GM21737 (cell line): ENCODE results near the gene DLG3.
"Not testable (repeated sequence)": the region's sequence is repeated elsewhere in the genome, so short reads cannot be mapped to it uniquely, and the experiment has no call there.

Experiments
- ATAC-seq: cut with Tn5 transposase; IDR thresholded peaks from one replicate; pipeline ENCODE4 v1.9.1; 2021; ENCODE audit warnings: mild to moderate bottlenecking, moderate library complexity; ENCODE audit not compliant: unreplicated experiment

The DLG3 gene

DNA sequence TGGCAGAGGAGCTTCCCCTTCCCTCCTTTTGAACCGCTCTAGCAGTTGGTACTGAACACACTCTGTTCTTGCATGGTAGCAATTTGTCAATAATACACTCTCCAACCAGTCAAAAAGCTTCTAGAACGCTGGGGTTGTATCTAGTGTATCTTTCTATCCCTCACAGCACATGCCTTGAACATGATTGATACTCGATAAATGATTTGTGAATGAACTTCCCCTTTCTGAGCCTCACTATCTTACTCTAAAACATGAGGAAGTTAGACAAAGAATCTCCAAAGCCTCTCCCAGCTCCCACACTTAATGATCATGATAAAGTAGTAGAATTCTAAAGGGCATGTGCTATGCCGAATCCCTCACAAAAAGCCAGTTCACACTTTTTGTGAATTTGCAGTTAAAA is 64.4 kb downstream of the DLG3 start:
- ATAC-seq: no peak

DNA sequence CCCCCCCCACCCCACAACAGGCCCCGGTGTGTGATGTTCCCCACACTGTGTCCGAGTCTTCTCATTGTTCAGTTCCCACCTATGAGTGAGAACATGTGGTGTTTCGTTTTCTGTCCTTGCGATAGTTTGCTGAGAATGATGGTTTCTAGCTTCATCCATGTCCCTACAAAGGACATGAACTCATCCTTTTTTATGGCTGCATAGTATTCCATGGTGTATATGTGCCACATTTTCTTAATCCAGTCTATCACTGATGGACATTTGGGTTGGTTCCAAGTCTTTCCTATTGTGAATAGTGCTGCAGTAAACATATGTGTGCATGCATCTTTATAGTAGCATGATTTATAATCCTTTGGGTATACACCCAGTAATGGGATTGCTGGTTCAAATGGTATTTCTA is 70.6 kb downstream of the DLG3 start:
- not testable (repeated sequence) for ATAC-seq

DNA sequence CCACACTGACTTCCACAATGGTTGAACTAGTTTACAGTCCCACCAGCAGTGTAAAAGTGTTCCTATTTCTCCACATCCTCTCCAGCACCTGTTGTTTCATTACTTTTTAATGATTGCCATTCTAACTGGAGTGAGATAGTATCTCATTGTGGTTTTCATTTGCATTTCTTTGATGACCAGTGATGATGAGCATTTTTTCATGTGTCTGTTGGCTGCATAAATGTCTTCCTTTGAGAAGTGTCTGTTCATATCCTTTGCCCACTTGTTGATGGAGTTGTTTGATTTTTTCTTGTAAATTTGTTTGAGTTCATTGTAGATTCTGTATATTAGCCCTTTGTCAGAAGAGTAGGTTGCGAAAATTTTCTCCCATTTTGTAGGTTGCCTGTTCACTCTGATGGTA is 71.1 kb downstream of the DLG3 start:
- ATAC-seq: not testable (repeated sequence)

DNA sequence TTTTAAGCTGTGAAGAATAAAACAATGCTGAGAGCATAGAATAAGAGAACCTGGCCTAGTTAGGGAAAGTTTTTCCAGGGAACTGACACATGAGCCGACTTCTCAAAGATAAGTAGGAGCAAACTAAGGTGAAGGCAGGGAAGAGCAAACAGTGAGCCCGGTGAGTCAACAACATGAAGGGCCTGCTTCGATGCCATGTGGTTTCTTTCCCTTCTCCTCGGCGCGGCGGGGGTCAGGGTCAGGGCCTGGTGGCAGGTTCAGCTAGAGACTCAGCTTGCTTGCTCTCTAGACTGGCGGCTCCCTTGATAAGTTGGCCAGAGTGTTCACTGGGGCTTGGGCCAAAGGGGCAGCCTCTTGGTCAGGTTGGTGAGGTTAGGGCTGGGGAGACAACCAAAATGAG is 81.1 kb downstream of the DLG3 start:
- no peak for ATAC-seq

DNA sequence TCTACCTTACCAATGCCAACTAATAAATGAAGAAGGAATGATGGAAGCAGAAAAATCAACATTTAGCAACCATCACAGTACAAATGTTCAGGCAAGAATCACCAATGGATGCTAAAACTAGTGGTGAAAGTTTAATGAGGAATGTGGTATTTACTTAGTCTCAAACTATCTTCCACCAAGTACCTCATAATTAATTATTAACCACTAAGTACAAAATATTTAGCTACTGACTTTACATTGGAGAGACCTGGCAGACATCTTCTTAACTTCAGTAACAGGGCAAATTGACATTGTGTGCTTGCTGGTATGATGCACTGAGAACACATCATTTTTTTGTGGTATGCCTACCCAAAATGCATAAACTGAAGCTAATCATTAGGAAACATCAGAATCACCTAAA is 82.4 kb downstream of the DLG3 start:
- no peak for ATAC-seq

DNA sequence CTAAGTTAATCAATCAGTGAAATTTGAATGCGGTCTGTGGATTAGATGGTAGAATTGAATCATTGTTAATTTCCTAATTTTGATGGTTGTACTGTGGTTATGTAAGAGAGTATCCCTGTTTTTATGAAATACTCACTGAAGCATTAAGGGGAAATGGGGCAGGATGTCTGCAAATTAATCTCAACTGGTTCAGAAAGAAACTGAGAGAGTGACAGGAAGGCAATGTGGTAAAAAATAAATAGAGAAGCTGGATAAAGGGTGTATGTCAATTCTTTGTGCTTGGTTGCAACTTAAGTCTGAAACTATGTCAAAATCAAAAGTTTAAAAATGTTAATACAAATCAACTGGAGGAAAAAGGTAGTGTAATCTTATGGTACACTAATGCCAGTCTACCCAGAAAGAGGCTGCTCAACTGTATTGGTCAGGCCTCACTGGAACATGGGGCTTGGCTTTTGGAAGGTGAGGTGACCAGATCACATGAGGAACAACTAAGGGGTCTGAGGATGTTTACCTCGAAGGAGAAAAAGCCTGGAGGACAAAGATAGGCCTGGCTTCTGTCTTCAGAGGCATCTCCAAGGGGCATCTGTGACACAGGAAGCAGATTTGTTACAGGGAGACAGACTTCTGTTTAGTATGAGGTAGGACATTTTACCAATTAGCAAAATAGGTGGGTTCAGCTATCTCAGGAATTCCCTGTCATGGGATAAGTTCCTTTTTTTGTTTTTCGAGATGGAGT is 83.1 kb downstream of the DLG3 start:
- no peak for ATAC-seq

DNA sequence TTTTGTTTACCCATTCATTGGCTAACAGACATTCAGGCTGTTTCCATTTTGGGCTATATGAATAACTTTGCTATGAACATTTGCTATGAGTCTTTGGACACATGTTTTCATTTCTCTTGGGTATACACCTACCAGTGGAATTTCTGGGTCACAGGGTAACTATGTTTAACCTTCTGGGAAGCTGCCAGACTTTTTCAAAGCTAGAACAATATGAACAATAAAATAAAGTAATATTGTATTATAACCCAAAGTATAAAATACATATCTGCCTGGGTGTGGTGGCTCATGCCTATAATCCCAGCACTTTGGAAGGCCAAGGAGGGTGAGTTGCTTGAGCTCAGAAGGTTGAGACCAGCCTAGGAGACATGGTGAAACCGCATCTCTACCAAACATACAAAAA is 90.6 kb downstream of the DLG3 start:
- no peak for ATAC-seq

DNA sequence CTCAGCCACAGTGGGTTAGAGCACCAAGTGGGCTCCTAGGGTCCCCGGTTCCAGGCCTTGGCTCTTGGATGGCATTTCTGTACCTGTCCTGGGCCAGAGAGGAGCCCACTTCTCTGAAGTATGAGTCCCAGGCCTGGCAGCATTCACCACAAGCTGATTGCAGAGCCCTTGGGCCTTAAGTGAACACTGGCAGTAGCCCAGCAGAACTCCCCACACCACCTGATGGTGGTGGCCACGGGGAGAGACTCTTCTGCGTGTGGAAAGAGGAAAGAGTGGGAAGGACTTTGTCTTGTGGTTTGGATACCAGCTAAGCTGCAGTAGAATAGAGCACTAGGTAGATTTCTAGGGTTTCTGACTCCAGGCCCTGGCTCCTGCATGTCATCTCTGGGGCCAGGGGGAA is 104.8 kb downstream of the DLG3 start:
- no peak for ATAC-seq

DNA sequence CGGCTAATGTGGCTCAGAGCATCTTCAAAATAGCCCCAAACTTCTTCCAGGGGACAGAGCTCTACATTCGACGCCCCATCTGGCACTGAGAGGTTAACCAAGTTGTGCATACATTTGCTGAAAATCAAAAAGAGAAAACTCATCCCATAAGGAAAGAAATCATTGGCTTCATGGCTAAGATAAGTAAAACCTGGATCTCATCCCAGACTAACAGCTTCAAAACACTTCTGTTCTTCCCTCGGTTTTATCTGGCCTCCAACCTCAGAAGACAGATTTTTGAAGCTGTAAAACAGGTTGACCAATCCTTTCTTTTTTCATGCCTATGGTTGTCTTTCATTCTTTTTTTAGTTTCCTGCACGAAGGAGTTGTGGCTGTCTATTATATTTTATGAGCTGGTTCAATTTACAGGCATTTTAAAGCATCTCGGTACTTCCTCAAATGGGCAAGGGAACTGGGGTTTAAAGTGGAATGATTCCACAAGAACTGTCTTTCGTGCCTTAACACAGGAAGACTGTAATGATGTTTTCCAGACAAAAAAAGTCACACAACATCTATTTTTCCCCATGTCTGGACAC is 107.6 kb downstream of the DLG3 start:
- no peak for ATAC-seq

DNA sequence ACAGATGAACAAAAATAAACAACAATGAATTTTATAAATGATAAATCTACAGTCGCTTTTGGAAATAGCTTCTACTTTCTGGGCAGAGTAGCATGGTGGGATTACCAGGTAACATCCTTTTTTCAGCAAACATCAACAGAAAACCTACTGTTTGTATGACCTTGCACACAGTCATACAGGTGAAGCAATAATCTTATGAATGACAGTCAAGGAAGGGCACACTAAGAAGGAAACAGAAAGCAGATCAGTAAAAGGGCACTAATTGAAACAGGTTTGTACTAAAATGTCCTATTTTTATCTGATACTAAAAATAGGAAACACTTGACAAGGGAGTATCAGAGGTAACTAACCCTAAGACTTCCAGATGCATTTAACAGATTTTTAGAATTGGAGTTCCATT is 108.9 kb downstream of the DLG3 start:
- ATAC-seq: no peak

DNA sequence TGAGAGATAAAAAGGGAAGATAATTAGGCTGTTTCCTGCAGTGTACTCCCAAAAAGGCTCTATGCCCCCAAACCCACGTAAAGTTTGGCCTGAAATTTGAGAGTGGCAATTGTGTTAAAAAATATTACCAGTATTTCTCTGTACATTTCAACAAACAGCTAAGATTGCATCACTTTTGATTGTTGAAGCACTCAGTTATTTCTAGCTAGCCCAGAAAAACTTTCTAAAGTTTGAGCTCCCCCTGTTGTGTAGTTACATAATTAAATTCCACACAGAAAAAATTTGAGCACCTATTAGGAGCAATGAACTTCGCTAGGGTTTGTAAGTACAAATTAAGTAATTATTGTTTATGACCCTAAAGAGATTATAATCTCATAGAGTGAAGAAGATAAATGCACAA is 109.4 kb downstream of the DLG3 start:
- no peak for ATAC-seq

DNA sequence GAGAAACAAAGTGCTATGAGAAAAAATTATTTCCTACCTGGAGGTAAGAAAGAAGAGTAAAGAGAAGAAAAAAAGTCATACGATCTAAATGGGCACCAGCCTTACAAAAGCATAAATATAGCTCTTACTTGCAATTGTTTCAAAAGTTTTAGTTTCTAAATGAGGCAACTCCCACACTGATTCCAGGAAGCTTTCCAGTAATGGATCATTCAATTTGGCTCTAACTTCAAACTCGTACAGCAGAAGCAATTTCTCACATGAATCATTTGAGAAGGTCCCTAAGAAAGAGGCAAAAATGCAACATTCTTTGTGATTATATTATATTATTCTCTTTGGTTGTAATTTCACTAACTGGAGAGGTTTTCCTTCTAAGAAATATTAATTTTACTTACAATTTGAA is 109.9 kb downstream of the DLG3 start:
- no peak for ATAC-seq

DNA sequence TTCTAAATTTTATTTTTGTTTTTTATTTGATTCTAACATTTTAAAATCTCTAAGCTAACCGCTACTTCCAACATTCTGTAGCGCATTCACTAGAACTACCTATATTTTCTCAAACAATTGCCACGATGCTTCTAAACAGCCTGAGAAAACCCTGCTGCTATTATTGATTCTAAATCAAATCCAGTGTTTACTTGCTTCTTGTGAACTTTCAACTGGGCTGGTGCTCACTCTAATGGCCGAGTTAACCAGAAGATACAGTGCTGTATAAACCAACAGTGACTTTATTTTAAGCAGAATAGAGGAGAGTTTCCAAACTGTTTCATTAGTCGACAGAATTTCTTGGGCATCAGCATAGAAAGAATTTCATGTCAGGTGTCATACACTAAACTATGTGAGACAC is 110.3 kb downstream of the DLG3 start:
- no peak for ATAC-seq
